Non-pigmented ciliary epithelial cell (primary cell): ENCODE results near the gene NINJ2.
"Not testable (repeated sequence)": the region's sequence is repeated elsewhere in the genome, so short reads cannot be mapped to it uniquely, and the experiment has no call there.

Experiments
- DNase-seq: peaks from one replicate; pipeline ENCODE4 v3.0.0-alpha.2; 2010; ENCODE audit warnings: low read depth

The NINJ2 gene

GRCh38 chr12:585062-586061 is 77.9 kb downstream of the NINJ2 start:
- DNase-seq = no peak

GRCh38 chr12:583251-583869 is 79.9 kb downstream of the NINJ2 start:
- DNase-seq = no peak

- DNase-seq = no peak
These were observed 81.5 kb downstream of the NINJ2 start for GRCh38 chr12:581746-582145.

GRCh38 chr12:581321-581720 is 81.9 kb downstream of the NINJ2 start:
- no peak for DNase-seq

GRCh38 chr12:580813-581212 is 82.4 kb downstream of the NINJ2 start:
- DNase-seq = no peak

- no peak for DNase-seq
These were observed 83.7 kb downstream of the NINJ2 start for GRCh38 chr12:579420-580110.

GRCh38 chr12:578748-579419 is 84.4 kb downstream of the NINJ2 start:
- no peak for DNase-seq

GRCh38 chr12:577994-578747 is 85.1 kb downstream of the NINJ2 start:
- not testable (repeated sequence) for DNase-seq

- no peak for DNase-seq
These were observed 86.6 kb downstream of the NINJ2 start for GRCh38 chr12:576615-577110.

GRCh38 chr12:575948-576614 is 87.2 kb downstream of the NINJ2 start:
- no peak for DNase-seq

GRCh38 chr12:575129-575502 is 88.1 kb downstream of the NINJ2 start:
- no peak for DNase-seq

GRCh38 chr12:574475-575128 is 88.6 kb downstream of the NINJ2 start:
- DNase-seq = peak; percentile 38

- no peak for DNase-seq
These were observed 90.0 kb downstream of the NINJ2 start for GRCh38 chr12:573232-573631.

- no peak for DNase-seq
These were observed 90.7 kb downstream of the NINJ2 start for GRCh38 chr12:572532-572899.

GRCh38 chr12:571795-572531 is 91.3 kb downstream of the NINJ2 start:
- no peak for DNase-seq

- DNase-seq = no peak
These were observed 92.1 kb downstream of the NINJ2 start for GRCh38 chr12:570921-571794.

GRCh38 chr12:570435-570920 is 92.8 kb downstream of the NINJ2 start:
- no peak for DNase-seq

- no peak for DNase-seq
These were observed 93.3 kb downstream of the NINJ2 start for GRCh38 chr12:569803-570434.
